HUES6 (cell line): ENCODE data around the gene SLC26A11.
"Not testable (repeated sequence)": the region's sequence is repeated elsewhere in the genome, so short reads cannot be mapped to it uniquely, and the experiment has no call there.

Experiments
- H3K27ac ChIP-seq: 2 replicates; pipeline ENCODE4 v1.7.0; 2013; ENCODE audit warnings: low read depth, mild to moderate bottlenecking, low read length, inconsistent platforms
- H3K27me3 ChIP-seq: 2 replicates; pipeline ENCODE4 v1.6.1; 2013; ENCODE audit warnings: low read length; ENCODE audit not compliant: control insufficient read depth, insufficient read depth
- H3K36me3 ChIP-seq: 2 replicates; pipeline ENCODE4 v1.6.1; 2013; ENCODE audit warnings: low read length; ENCODE audit not compliant: control insufficient read depth, insufficient read depth
- H3K4me1 ChIP-seq: 2 replicates; pipeline ENCODE4 v1.6.1; 2013; ENCODE audit warnings: low read length; ENCODE audit not compliant: control insufficient read depth, insufficient read depth
- H3K4me3 ChIP-seq: 2 replicates; pipeline ENCODE4 v1.5.1; 2013; ENCODE audit warnings: low read depth, low read length
- H3K9ac ChIP-seq: one replicate; pipeline ENCODE4 v1.6.1; 2013; ENCODE audit warnings: mild to moderate bottlenecking, low read length
- H3K9me3 ChIP-seq: 2 replicates; pipeline ENCODE4 v1.6.1; 2013; ENCODE audit warnings: low read depth, low read length; ENCODE audit not compliant: control insufficient read depth, insufficient read depth

The SLC26A11 gene

GRCh38 chr17:80274331-80274730 is 54.1 kb downstream of the SLC26A11 start:
- peaks cover 23% of the 10 kb centered on the region for H3K4me1 ChIP-seq
- no peak overlapping the region for H3K27ac ChIP-seq
- H3K36me3 ChIP-seq: no peaks in the 10 kb centered on the region; the same call in none of the 2 replicates
- no peaks in the 10 kb centered on the region for H3K9me3 ChIP-seq
- H3K9ac ChIP-seq: no peak overlapping the region
- no peak overlapping the region for H3K4me3 ChIP-seq
- no peaks in the 10 kb centered on the region for H3K27me3 ChIP-seq

- H3K27me3 ChIP-seq: no peaks in the 10 kb centered on the region
- peaks cover 3% of the 10 kb centered on the region for H3K36me3 ChIP-seq
- peaks cover 17% of the 10 kb centered on the region for H3K4me1 ChIP-seq
- H3K4me3 ChIP-seq: no peak overlapping the region
- no peak overlapping the region for H3K27ac ChIP-seq
- no peaks in the 10 kb centered on the region for H3K9me3 ChIP-seq
- no peak overlapping the region for H3K9ac ChIP-seq
Measured at GRCh38 chr17:80274871-80275449, 54.7 kb downstream of the SLC26A11 start.

GRCh38 chr17:80275857-80276256 is 55.6 kb downstream of the SLC26A11 start:
- not testable (repeated sequence) for H3K4me3 ChIP-seq, H3K36me3 ChIP-seq, H3K9me3 ChIP-seq, H3K27ac ChIP-seq, H3K9ac ChIP-seq, H3K27me3 ChIP-seq
- H3K4me1 ChIP-seq: peaks cover 10% of the 10 kb centered on the region; the same call in 1 of the 2 replicates

DNA sequence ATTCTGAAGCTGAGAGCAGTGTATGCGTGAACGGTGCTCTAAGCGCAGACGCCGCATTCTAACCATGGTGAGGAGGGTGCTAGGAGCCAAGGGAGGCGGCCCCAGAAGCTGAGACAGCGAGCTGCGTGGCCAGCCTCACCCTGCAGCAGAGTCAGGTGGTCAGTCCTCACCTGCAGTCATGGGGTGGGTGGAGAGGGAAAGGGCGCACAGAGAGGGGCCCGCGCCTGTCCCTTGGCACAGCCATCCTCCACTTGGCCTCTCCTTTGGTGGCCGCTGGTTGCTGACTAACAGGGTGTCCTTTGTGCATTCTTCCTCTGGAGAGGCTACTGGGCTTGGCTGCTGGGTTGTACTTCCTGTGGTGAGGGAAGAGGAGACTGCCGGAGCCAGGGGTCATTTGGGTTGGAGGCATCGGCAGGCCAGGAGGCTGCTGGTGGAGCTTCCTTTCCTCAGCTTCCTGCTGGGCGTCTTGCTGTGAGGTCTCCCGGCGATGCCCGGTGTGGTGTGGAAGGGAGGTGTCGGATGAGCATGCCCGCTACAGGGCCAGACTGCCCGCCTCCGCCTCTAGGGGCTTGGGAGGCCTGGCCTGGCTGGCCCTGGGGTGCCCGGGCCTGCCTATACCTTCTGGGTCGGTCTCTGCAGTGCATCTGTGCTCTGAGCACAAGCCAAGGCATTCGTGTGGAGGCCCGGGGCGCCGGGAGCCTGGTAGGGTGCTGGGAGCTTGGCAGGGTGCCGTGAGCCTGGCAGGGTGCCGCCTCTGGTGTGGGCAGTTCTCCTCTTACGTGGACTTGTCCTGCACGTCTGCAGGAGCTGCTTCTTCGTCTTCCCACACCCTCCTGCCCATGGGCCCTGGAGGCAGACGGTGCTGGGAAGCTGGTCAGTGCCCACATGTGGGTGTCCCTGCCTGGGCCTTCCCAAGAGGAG is 57.8 kb downstream of the SLC26A11 start:
- Histone ChIP-seq H3K4me3 (no peak overlapping the region), H3K36me3 (peaks cover 15% of the 10 kb centered on the region), H3K9me3 (no peaks in the 10 kb centered on the region), H3K27ac (no peak overlapping the region), H3K27me3 (no peaks in the 10 kb centered on the region), H3K4me1 (peaks cover 7% of the 10 kb centered on the region; the same call in 1 of the 2 replicates), H3K9ac (no peak overlapping the region)

DNA sequence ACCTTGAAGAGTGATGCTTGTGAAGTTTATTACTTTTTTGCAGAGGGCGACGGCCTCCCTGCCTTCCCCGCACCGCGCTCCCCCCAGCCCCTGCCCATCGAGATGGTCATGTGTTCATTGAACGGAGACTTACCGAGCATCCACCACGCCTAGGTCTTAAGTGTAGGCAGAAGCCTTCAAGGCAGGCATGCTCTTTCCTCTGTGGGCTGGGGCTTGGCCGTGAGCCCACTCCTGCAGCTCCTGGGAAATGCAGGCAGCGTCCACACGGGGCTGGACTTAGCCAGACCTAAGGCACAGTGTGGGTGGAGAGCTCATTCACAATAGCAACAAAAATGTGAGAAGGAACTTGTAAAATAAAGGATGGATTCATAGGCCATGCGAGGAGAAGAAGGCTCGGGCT is 59.7 kb downstream of the SLC26A11 start:
- no peaks in the 10 kb centered on the region for H3K27me3 ChIP-seq
- H3K4me1 ChIP-seq: peaks cover 11% of the 10 kb centered on the region; the same call in 1 of the 2 replicates
- no peak overlapping the region for H3K9ac ChIP-seq
- H3K4me3 ChIP-seq: no peak overlapping the region
- H3K9me3 ChIP-seq: no peaks in the 10 kb centered on the region
- H3K27ac ChIP-seq: no peak overlapping the region
- H3K36me3 ChIP-seq: peaks cover 15% of the 10 kb centered on the region; the same call in 1 of the 2 replicates

- no peaks in the 10 kb centered on the region for H3K27me3 ChIP-seq
- H3K4me1 ChIP-seq: peaks cover 11% of the 10 kb centered on the region; the same call in 1 of the 2 replicates
- H3K9ac ChIP-seq: no peak overlapping the region
- H3K36me3 ChIP-seq: peaks cover 15% of the 10 kb centered on the region; the same call in 1 of the 2 replicates
- H3K9me3 ChIP-seq: no peaks in the 10 kb centered on the region
- H3K27ac ChIP-seq: no peak overlapping the region
- H3K4me3 ChIP-seq: no peak overlapping the region
Measured at GRCh38 chr17:80281516-80281915, 61.3 kb downstream of the SLC26A11 start.

DNA sequence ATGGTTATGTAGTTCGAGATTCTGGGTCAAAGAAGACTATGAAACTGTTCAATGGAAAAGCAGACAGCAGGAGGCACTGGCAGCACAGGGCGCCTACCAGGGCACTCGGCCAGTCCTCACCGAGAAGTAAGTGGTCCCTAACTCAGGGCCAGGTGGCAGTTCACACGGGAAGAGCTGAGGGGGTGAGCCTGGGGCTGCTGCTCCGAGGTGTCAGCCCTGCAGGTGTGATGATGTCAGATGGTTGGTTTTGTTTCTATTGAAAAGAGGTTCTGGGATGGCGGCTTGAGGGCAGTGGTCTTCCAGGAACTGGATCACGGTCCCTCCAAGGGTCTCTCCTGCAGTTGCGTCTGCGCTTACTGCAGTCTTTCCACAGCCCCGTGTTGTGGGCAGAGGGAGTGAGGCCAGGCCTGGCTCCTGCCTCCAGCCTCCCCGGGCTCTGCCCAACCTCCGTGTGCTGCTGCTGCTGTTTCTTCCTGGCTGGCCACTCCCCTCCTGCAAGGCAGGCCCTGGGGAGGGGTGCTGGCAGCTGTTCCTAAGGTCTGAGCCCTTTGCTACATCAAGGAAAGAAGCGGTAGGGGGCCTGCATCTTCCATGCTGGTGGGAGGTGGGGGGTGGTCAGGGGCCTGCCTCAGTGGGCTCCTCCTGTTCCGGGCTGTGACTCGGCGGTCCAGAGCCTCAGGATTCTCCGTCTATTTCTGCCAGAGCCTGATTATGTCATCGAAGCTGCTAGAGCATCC is 63.1 kb downstream of the SLC26A11 start:
- Histone ChIP-seq H3K9ac (no peak overlapping the region), H3K27me3 (no peaks in the 10 kb centered on the region), H3K9me3 (no peaks in the 10 kb centered on the region), H3K4me3 (no peak overlapping the region), H3K4me1 (peaks cover 5% of the 10 kb centered on the region; the same call in 1 of the 2 replicates), H3K27ac (no peak overlapping the region), H3K36me3 (peaks cover 21% of the 10 kb centered on the region)

DNA sequence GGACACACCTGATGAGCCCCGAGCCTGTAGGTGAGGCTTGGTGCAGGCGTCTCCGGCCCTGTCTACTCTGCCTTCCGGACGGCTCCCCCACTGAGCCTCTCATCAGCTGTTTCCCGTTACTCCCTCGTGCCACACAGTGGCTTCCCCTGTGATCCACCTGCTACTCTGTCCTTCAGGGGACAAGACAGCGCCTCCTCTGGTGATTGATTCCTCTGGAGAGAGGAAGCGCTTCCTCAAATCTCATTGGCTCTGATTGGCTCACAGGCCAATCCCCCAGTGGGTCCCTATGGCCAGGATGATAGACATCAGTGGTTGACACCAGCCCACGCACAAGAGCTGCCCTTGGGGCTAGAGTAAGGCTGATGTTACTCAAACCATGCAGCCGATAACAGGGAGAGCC is 64.4 kb downstream of the SLC26A11 start:
- Histone ChIP-seq H3K9me3 (no peaks in the 10 kb centered on the region), H3K27me3 (no peaks in the 10 kb centered on the region), H3K9ac (no peak overlapping the region), H3K4me1 (peaks cover 5% of the 10 kb centered on the region; the same call in 1 of the 2 replicates), H3K27ac (no peak overlapping the region), H3K36me3 (peaks cover 34% of the 10 kb centered on the region), H3K4me3 (no peak overlapping the region)

- Histone ChIP-seq H3K36me3 (peaks cover 37% of the 10 kb centered on the region), H3K4me3 (no peak overlapping the region), H3K4me1 (peaks cover 5% of the 10 kb centered on the region; the same call in 1 of the 2 replicates), H3K27ac (no peak overlapping the region), H3K9ac (no peak overlapping the region), H3K9me3 (no peaks in the 10 kb centered on the region), H3K27me3 (no peaks in the 10 kb centered on the region)
Measured at GRCh38 chr17:80285237-80285920, 65.2 kb downstream of the SLC26A11 start.

DNA sequence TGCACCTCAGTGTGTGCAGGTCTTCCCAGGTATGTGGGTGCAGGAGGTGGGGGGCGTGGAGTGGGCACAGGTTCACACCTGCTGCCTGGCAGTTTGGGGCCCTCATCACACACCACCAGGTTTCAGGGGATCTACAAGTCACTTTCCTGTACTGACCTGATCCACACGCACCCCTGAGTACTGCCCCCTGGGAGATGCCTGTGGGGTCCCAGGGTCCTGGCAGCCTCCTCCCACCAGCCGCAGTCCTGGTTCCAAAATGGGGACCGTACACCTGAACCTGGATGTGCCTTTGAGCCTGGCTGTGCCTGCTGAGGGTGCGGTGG is 66.4 kb downstream of the SLC26A11 start:
- Histone ChIP-seq H3K9ac (no peak overlapping the region), H3K27ac (no peak overlapping the region)

More for the DNA sequence above, 66.4 kb downstream of the SLC26A11 start:
- no peak overlapping the region for H3K4me3 ChIP-seq
- H3K9me3 ChIP-seq: no peaks in the 10 kb centered on the region
- peaks cover 37% of the 10 kb centered on the region for H3K36me3 ChIP-seq
- H3K4me1 ChIP-seq: peaks cover 5% of the 10 kb centered on the region; the same call in 1 of the 2 replicates
- no peaks in the 10 kb centered on the region for H3K27me3 ChIP-seq
